A673 (cell line): ENCODE data around the gene LSR. TPM values are rescaled to one million over a fixed set of nuclear protein-coding genes. Genes with fewer than 3 reads are reported as not detected.

Experiments used
- BruUV-seq: library from RNA; stranded (reverse); fragments of 400-500 nt; replicated peaks from 2 replicates; lab custom pipeline; 2021; lab: Mats Ljungman, UMichigan
- CTCF ChIA-PET: fragments of 300-600 bp; sonication (Branson Sonifier 250); formaldehyde crosslinking; loops from one replicate; lab custom pipeline; 2022; ENCODE audit warnings: antibody characterized with exemption; lab: Charles Lee
- POLR2A ChIA-PET: fragments of 300-600 bp; sonication (Branson Sonifier 250); formaldehyde crosslinking; loops from one replicate; lab custom pipeline; 2022; ENCODE audit warnings: antibody characterized with exemption; ENCODE audit not compliant: low non-redundant PET; lab: Charles Lee
- DNase-seq: peaks from one replicate; pipeline ENCODE4 v3.0.0-alpha.2; 2015; ENCODE audit warnings: low spot score
- H3K27ac ChIP-seq: fragments of 200-600 bp; sonication (generic); 2 replicates; pipeline ENCODE4 v1.5.1; 2016; ENCODE audit warnings: mixed run types, low read depth, mild to moderate bottlenecking, mixed read lengths, antibody characterized with exemption, low read length; ENCODE audit not compliant: poor library complexity, severe bottlenecking
- H3K27me3 ChIP-seq: fragments of 200-600 bp; sonication (generic); replicated peaks from 2 replicates; pipeline ENCODE4 v1.6.1; 2017; ENCODE audit warnings: mixed run types, low read depth, mild to moderate bottlenecking, mixed read lengths, antibody characterized with exemption, low read length; ENCODE audit not compliant: insufficient read depth, poor library complexity
- H3K36me3 ChIP-seq: fragments of 200-600 bp; sonication (generic); 2 replicates; pipeline ENCODE4 v1.6.1; 2016; ENCODE audit warnings: mixed run types, mild to moderate bottlenecking, mixed read lengths, antibody characterized with exemption, low read length; ENCODE audit not compliant: insufficient read depth, poor library complexity, severe bottlenecking
- H3K4me1 ChIP-seq: fragments of 200-600 bp; sonication (generic); 2 replicates; pipeline ENCODE4 v1.6.1; 2017; ENCODE audit warnings: mixed run types, mild to moderate bottlenecking, mixed read lengths, antibody characterized with exemption, low read length; ENCODE audit not compliant: insufficient read depth, poor library complexity, severe bottlenecking
- H3K4me3 ChIP-seq: fragments of 200-600 bp; sonication (generic); 2 replicates; pipeline ENCODE4 v1.5.1; 2016; ENCODE audit warnings: low read depth, mixed run types, mild to moderate bottlenecking, mixed read lengths, low read length; ENCODE audit not compliant: poor library complexity, severe bottlenecking
- H3K9me3 ChIP-seq: fragments of 200-600 bp; sonication (generic); 2 replicates; pipeline ENCODE4 v1.6.1; 2016; ENCODE audit warnings: mixed run types, low read depth, mild to moderate bottlenecking, mixed read lengths, antibody characterized with exemption, low read length; ENCODE audit not compliant: poor library complexity, severe bottlenecking
- CTCF ChIP-seq: fragments of 300-800, 200-600 bp; sonication (generic); conservative IDR thresholded peaks from 2 replicates; pipeline ENCODE4 v1.5.1; 2017; ENCODE audit warnings: low read depth, mild to moderate bottlenecking, antibody characterized with exemption, low read length, moderate library complexity, mixed read lengths
- EZH2 ChIP-seq: fragments of 200-600 bp; sonication (generic); IDR thresholded peaks from 2 replicates; pipeline ENCODE4 v1.6.1; 2017; ENCODE audit warnings: borderline replicate concordance, low read depth, mild to moderate bottlenecking, mixed read lengths, antibody characterized with exemption, low read length; ENCODE audit not compliant: poor library complexity, severe bottlenecking
- intact Hi-C: fragments of 100-400 bp; cut with micrococcal nuclease; formaldehyde crosslinking; loops from one replicate; pipeline ENCODE4 v1.10.0; 2022; ENCODE audit not compliant: unreplicated experiment
- total RNA-seq: library from RNA; stranded (reverse); gene quantifications from 2 replicates; pipeline ENCODE4 v1.2.3, GENCODE V29; 2021

Gene LSR
- total RNA-seq, 1 experiment from 2014 or later = 1.9 TPM

- no TSS peak for BruUV-seq
- CTCF ChIA-PET = no interaction called here
- Histone ChIP-seq H3K9me3 (no peaks in the 10 kb centered on the region), H3K36me3 (peaks cover 28% of the 10 kb centered on the region), H3K4me1 (no peaks in the 10 kb centered on the region), H3K4me3 (no peak overlapping the region), H3K27ac (no peak overlapping the region), H3K27me3 (no peaks in the 10 kb centered on the region)
- intact Hi-C loops = no loop called here
- POLR2A ChIA-PET = interaction anchor here (0.7 kb wide), 1 partner anchor 80 kb away, joined by 3 read pairs; no protein-coding TSS in a partner anchor
- DNase-seq = no peak
- TF ChIP-seq CTCF (no peak), EZH2 (no peak)
Measured at GRCh38 chr19:35272954-35273649, 24.3 kb downstream of the LSR start.

GRCh38 chr19:35273686-35274259 lies 25.0 kb downstream of the LSR start:
- BruUV-seq = no TSS peak
- POLR2A ChIA-PET = interaction anchor here (0.7 kb wide), 2 partner anchors 79 to 1320 kb away, joined by 3 read pairs; no protein-coding TSS in a partner anchor

GRCh38 chr19:35274323-35274722 lies 25.5 kb downstream of the LSR start:
- POLR2A ChIA-PET = interaction anchor here (0.7 kb wide), 1 partner anchor 1320 kb away, joined by 3 read pairs; no protein-coding TSS in a partner anchor
- Histone ChIP-seq H3K4me3 (no peak overlapping the region), H3K36me3 (peaks cover 28% of the 10 kb centered on the region), H3K9me3 (no peaks in the 10 kb centered on the region), H3K27ac (no peak overlapping the region), H3K27me3 (no peaks in the 10 kb centered on the region), H3K4me1 (no peaks in the 10 kb centered on the region)
- intact Hi-C loops = no loop called here
- TF ChIP-seq EZH2 (no peak), CTCF (no peak)
- CTCF ChIA-PET = no interaction called here
- DNase-seq = no peak
- no TSS peak for BruUV-seq

More at GRCh38 chr19:35273686-35274259, 25.0 kb downstream of the LSR start:
- Histone ChIP-seq H3K4me3 (no peak overlapping the region), H3K36me3 (peaks cover 28% of the 10 kb centered on the region), H3K27me3 (no peaks in the 10 kb centered on the region), H3K9me3 (no peaks in the 10 kb centered on the region), H3K4me1 (no peaks in the 10 kb centered on the region), H3K27ac (no peak overlapping the region)
- no peak for DNase-seq
- no peak for TF ChIP-seq CTCF
- TF ChIP-seq EZH2 = no peak
- CTCF ChIA-PET = no interaction called here
- intact Hi-C loops = no loop called here
